Cerebellar cortex (tissue), 1 donor: ENCODE measurements around the gene ODAD4.
"Not testable (repeated sequence)": the region's sequence is repeated elsewhere in the genome, so short reads cannot be mapped to it uniquely, and the experiment has no call there.

Experiments used
- DNase-seq: peaks from one replicate; pipeline ENCODE4 v3.0.0-alpha.2; 2015; ENCODE audit warnings: low spot score

ODAD4 gene

GRCh38 chr17:42002792-42003301 lies 72.4 kb downstream of the ODAD4 start:
- DNase-seq, result no peak

GRCh38 chr17:42005166-42005565 lies 74.7 kb downstream of the ODAD4 start:
- DNase-seq, result no peak

- peak; percentile 28 for DNase-seq
Observed at GRCh38 chr17:42009170-42009569, 78.8 kb downstream of the ODAD4 start.

- DNase-seq, result not testable (repeated sequence)
Observed at GRCh38 chr17:42010266-42010680, 79.9 kb downstream of the ODAD4 start.

GRCh38 chr17:42010898-42011516 lies 80.6 kb downstream of the ODAD4 start:
- DNase-seq, result no peak

GRCh38 chr17:42012363-42012762 lies 81.9 kb downstream of the ODAD4 start:
- DNase-seq, result not testable (repeated sequence)

- DNase-seq, result not testable (repeated sequence)
Observed at GRCh38 chr17:42013740-42014139, 83.3 kb downstream of the ODAD4 start.
